PC-9 (cell line): ENCODE measurements around the gene BBS9.

Experiments
- EZH2 ChIP-seq: fragments of 200-600 bp; sonication (generic); IDR thresholded peaks from 2 replicates; pipeline ENCODE4 v1.8.0; 2017; ENCODE audit warnings: antibody characterized with exemption, low read depth
- TF ChIP-seq, protein P1 (sequence below): fragments of 200-600 bp; sonication (generic); conservative IDR thresholded peaks from 2 replicates; pipeline ENCODE4 v1.6.1; 2017; ENCODE audit warnings: mixed run types, antibody characterized with exemption, mild to moderate bottlenecking, moderate library complexity

DNA sequence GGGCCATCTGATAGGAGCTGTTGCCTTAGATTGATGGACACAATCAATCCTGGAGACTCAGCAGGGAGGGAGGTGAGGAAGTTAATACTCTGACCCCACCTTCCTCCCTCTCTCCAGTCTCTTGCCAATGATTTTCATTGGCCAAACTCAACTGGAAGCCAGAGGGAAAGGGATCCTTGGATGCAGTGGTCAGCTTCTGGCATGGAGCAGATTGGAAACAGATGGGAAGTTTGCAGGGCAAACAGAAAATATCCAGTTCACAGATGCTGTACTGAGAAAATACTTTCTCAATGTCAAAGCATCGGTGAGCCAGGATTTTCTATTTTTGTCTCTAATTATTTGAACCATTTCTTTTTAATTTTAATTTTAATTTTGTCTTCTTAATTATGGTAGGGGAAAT is 170.8 kb downstream of the BBS9 start:
- TF ChIP-seq, protein P1, sequence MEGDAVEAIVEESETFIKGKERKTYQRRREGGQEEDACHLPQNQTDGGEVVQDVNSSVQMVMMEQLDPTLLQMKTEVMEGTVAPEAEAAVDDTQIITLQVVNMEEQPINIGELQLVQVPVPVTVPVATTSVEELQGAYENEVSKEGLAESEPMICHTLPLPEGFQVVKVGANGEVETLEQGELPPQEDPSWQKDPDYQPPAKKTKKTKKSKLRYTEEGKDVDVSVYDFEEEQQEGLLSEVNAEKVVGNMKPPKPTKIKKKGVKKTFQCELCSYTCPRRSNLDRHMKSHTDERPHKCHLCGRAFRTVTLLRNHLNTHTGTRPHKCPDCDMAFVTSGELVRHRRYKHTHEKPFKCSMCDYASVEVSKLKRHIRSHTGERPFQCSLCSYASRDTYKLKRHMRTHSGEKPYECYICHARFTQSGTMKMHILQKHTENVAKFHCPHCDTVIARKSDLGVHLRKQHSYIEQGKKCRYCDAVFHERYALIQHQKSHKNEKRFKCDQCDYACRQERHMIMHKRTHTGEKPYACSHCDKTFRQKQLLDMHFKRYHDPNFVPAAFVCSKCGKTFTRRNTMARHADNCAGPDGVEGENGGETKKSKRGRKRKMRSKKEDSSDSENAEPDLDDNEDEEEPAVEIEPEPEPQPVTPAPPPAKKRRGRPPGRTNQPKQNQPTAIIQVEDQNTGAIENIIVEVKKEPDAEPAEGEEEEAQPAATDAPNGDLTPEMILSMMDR, result no peak
- no peak for TF ChIP-seq EZH2
